HG03039 (cell line): ENCODE data around the gene EFEMP1.
"Not testable (repeated sequence)": the region's sequence is repeated elsewhere in the genome, so short reads cannot be mapped to it uniquely, and the experiment has no call there.

Experiments
- ATAC-seq: cut with Tn5 transposase; IDR thresholded peaks from one replicate; pipeline ENCODE4 v1.9.1; 2021; ENCODE audit warnings: mild to moderate bottlenecking, moderate library complexity; ENCODE audit not compliant: unreplicated experiment

EFEMP1 gene

GRCh38 chr2:55837073-55837472 is 86.5 kb downstream of the EFEMP1 start:
- ATAC-seq: no peak

GRCh38 chr2:55831671-55832410 is 91.7 kb downstream of the EFEMP1 start:
- not testable (repeated sequence) for ATAC-seq

GRCh38 chr2:55827855-55828254 is 95.7 kb downstream of the EFEMP1 start:
- no peak for ATAC-seq

- ATAC-seq: not testable (repeated sequence)
Observed at GRCh38 chr2:55827428-55827827, 96.2 kb downstream of the EFEMP1 start.

GRCh38 chr2:55826246-55826645 is 97.3 kb downstream of the EFEMP1 start:
- no peak for ATAC-seq

GRCh38 chr2:55824551-55825096 is 99.0 kb downstream of the EFEMP1 start:
- ATAC-seq: no peak
